SW480 (cell line): ENCODE measurements around the gene ALDH1A3.
A peak's percentile ranks its signal among the peaks of the same experiment; 100 is the strongest.
"Not testable (repeated sequence)": the region's sequence is repeated elsewhere in the genome, so short reads cannot be mapped to it uniquely, and the experiment has no call there.

Experiments
- DNase-seq: peaks from one replicate; pipeline ENCODE4 v3.0.0-alpha.2; 2016; ENCODE audit warnings: low spot score

ALDH1A3 gene

DNA sequence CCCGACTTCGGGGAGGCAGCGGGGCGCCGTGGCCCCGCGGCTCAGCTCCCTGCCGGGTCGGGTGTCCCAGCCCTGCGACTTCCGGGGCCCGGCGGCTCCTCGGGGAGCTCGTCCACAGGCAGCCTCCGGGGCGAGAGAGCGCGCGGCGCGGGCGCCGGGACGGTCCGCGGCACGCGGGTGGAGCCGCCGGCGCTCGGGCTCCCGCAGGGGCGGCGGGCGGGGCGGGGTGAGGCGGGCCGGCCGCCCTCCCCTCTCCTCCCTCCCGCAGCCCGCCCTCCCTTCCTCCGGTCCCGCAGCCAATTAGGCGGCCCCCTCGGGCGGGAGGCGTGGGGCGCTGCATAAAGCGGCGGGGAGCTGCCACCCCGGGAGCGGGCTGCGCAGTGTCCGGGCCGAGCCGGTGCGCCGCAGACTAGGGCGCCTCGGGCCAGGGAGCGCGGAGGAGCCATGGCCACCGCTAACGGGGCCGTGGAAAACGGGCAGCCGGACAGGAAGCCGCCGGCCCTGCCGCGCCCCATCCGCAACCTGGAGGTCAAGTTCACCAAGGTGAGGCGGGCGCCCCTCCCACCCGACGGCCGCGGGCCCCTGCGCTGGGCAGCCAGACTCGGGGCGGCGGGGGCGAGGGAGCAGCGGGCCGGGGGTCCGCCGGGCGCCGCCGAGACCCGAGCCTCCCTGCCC, at the start of gene ALDH1A3:
TSS of gene ALDH1A3 (plus strand) at position 368 of the 675 bp plus-strand sequence. CDS start at position 445, 77 bp downstream.
- peak; percentile 65 for DNase-seq

- no peak for DNase-seq
These were observed 48.2 kb upstream of the ALDH1A3 start for GRCh38 chr15:100831467-100831866.

- DNase-seq, result no peak
These were observed 47.3 kb upstream of the ALDH1A3 start for GRCh38 chr15:100832149-100832942.

- DNase-seq, result no peak
These were observed 45.9 kb upstream of the ALDH1A3 start for GRCh38 chr15:100833417-100834389.

- no peak for DNase-seq
These were observed 44.9 kb upstream of the ALDH1A3 start for GRCh38 chr15:100834731-100835130.

DNA sequence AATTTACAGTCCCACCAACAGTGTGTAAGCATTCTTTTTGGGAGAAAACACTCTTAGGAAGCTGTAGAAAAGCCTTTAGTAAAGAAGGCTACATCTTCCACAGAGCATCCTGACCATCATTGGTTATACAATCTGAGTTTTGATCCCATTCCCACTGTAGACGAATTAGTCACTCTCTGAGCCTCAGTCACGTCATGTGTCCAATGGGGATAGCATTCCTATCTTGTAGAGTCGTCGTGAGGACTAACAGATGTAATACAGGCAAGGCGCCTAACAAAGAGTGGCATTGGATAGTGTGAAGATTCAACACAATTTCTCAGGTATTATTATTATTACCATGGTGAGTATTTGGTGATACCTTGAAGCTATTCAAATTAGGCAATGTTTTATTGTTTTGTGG, 44.0 kb upstream of the ALDH1A3 start:
- DNase-seq, result no peak

DNA sequence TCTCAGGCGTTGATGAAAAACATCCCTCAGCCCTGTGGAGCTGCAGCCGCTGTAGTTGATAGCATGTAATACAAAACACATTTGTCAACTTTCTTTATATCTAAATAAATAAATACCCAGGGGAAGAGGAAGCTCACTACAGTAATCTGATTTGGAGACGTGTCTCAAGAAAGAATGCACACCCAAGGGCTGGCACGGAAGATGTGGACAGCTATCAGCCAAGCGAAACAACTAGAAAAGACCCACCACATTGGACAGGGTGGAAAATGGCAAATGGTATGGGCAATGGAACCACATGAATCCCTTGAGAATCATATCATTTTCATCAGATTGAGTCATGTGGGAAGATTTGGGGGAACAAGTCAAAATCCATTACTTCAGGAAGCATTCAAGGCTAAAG, 43.1 kb upstream of the ALDH1A3 start:
- DNase-seq, result no peak

- DNase-seq, result no peak
These were observed 38.2 kb upstream of the ALDH1A3 start for GRCh38 chr15:100841426-100841825.

- peak; percentile 70 for DNase-seq
These were observed 36.6 kb upstream of the ALDH1A3 start for GRCh38 chr15:100842756-100843730.

GRCh38 chr15:100844167-100844566, 35.5 kb upstream of the ALDH1A3 start:
- DNase-seq, result no peak

DNA sequence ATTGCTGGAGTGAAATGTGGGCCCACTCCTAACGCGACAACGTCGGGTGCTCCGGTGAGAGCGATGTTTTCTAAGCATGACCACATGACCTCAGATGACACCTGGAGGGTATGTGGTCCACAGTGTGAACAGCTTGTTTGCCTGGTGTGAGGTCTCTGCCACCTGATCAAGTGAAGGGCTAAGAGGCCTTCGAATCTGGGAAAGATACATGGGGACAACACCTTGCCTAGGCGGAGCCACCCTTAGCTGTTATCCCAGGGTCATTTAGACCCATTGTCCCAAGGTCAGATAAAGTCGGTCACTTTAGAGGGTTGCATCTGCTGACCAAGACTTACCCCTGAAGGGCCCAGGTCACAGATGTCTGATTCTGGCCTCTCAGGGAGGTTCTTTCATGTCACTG, 34.9 kb upstream of the ALDH1A3 start:
- DNase-seq, result no peak

DNA sequence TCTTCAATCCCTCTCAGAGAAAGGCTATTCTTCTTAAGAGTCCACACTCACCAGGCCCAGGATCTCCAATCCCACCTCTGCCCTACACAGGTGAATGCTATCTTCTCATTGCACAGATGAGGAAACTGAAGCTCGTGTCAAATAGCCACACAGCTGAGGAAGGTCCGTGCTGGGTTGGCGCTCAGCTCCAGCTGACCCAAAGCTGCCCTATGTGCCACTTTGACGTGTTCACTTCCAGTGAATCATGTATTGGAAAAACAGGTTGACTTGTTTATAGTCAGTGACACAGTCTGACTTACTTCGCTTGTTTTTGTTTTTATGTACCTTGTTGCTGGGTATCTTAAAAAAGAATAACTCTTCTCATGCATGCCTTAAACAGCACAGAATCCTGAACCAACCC, 32.4 kb upstream of the ALDH1A3 start:
- DNase-seq, result no peak

DNA sequence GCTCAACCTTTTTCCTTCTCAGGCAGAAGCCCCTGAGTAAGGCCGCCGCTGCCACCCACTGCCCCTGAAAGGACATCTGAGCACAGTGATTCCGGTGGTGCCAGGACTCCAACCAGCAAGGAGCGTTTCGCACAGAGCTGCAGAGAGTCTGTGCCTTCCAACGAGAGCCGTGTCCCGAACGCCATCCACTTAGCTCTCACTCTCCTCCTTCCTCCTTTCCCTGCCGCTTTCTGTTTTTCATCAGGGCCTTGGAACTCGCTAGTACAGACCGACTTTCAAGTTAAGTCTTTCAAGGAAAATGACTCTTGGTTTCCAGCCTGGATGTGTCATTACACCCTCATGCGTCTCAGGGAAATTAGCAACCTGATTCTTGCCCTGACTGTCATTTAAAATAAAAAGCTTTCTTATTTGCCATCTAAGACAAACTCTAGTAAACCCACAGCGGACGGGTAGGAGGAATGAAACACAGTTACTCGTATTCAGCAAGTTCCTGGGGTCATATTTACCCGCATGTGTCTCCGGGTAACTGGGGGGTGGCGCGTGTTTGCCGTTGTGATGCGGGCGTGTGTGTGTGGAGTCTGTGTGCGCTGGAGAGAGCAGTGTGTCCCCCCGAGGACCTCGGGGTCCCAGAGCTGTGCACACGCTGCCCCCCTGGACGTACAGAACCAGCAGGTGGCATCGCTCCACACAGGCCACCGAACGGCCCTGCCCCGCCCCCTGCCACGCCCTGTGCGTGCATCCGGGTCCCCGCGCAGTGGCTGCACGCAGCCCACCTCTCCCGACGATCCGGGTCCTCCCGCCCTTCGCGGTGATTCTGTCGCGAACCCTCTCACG, 30.4 kb upstream of the ALDH1A3 start:
- DNase-seq, result peak; percentile 74

DNA sequence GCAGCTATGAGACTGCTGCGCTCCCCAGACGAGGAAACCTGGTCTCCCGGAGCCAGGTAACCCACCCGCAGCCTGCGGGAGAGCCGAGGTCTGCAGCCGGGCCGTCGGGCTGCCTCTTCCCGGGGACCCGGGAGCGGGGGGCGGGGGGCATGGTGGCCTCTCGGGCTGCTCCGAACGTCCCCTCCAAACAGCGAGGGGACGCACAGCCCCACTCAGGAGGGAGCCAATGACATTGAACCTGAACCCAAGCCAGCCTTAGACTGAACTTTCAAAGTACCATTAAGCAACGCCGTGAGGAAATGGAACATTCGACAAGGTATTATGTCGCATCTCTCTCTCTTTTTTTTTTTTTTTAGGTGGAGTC, 29.8 kb upstream of the ALDH1A3 start:
- DNase-seq, result no peak

DNA sequence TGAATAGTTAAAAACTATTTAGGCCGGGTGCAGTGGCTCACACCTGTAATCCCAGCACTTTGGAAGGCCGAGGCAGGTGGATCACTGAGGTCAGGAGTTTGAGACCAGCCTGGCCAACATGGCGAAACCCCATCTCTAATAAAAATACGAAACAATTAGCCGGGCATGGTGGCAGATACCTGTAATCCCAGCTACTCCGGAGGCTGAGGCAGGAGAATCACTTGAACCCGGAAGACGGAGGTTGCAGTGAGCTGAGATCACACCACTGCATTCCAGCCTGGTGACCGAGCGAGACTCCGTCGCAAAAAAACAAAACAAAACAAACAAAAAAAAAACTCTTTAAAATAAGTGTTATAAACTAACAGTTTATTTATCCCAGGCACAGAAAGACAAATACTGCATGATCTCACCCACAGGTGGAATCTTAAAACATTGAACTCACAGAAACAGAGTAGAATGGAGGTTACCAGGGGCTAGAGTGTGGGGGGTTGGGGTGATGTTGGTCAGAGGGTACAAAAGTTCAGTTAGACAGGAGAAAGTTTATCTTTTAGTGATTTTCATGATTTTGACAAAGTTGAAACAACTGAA, 28.1 kb upstream of the ALDH1A3 start:
- not testable (repeated sequence) for DNase-seq

DNA sequence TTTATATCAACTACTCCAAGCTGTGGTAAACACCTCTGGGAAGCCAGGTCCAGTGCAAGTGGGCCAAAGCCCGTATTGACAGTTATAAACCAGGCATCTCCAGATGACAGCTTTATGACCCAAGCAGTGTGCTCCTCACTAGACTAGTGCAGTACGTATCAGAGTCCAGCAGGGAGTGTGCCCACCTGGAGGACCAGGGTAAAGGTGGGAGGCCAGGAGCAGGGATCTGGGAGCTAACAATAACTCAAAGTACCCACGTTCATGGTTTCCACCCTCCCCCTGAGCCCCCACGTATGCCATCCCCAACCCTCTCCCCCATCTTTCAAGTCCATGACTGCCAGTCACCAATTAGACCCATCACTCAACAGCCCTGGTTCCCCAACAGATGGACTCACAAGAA, 27.0 kb upstream of the ALDH1A3 start:
- DNase-seq, result no peak

- no peak for DNase-seq
These were observed 25.8 kb upstream of the ALDH1A3 start for GRCh38 chr15:100853676-100854440.

DNA sequence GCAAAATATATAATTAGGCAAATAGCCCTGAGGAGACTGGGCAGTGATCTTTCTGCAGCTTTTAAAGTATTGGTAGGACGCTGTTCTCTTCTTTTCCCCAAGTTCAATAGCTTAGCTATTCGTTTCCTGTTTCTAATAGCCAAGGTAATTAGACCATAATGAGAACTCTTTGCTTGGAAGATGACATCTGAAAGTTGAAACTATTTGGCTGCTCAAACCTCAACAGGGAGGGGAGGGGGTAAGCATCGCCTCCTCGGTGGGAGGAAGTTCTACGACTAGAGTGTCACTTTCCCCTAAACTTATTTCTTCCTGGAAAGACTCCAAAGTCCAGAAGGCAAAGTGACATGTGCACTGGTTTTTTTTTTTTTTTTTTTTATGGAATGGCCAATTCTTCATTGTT, 22.8 kb upstream of the ALDH1A3 start:
- no peak for DNase-seq

GRCh38 chr15:100858294-100858693, 21.3 kb upstream of the ALDH1A3 start:
- no peak for DNase-seq
